ENCODE data around the gene SH3GL3. TPM values are rescaled to one million over a fixed set of nuclear protein-coding genes. Genes with fewer than 3 reads are reported as not detected.

The SH3GL3 gene, protein sequence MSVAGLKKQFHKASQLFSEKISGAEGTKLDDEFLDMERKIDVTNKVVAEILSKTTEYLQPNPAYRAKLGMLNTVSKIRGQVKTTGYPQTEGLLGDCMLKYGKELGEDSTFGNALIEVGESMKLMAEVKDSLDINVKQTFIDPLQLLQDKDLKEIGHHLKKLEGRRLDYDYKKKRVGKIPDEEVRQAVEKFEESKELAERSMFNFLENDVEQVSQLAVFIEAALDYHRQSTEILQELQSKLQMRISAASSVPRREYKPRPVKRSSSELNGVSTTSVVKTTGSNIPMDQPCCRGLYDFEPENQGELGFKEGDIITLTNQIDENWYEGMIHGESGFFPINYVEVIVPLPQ
- total RNA-seq: not detected in 2 replicates

DNA sequence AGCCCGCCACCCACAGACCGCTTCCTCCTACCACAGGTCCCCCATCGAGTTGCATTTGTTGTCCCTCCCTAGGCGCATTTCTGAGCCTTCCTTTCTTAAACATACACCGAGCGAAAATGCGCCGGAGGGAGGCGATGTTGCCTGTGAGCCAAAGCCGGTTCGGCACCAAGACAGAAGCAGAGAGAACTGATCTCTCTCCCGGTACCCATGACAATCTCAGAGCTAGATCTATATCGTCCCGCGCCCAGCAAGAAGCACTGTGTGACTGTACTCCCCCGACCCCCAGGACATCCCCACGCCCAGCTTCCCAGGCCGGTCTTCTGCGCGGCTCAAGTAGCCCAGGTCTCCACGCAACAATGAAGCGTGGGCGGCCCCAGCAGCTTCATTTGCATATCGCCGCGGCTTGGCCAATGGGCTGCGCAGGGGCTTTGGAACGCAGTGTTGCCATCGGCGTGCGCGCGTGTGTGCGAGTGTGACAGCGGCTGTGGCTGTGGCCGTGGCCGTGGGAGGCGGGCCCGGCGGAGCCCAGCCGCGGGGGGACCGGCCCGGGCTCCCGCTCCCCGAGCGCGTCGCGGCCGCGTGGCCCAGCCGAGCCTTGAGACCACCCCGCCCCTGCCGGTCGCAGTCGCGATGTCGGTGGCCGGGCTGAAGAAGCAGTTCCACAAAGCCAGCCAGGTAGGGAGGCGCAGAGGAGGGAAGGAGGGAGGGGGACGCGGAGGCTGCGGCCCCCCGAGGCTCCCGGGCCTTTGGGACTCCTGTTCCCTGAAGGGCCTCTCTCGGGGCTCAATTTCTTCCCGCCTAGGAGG, at the start of gene SH3GL3:
Gene SH3GL3 (plus strand): TSS at position 438 of the 806 bp plus-strand sequence. CDS start 193 bp downstream, at position 631.

DNA sequence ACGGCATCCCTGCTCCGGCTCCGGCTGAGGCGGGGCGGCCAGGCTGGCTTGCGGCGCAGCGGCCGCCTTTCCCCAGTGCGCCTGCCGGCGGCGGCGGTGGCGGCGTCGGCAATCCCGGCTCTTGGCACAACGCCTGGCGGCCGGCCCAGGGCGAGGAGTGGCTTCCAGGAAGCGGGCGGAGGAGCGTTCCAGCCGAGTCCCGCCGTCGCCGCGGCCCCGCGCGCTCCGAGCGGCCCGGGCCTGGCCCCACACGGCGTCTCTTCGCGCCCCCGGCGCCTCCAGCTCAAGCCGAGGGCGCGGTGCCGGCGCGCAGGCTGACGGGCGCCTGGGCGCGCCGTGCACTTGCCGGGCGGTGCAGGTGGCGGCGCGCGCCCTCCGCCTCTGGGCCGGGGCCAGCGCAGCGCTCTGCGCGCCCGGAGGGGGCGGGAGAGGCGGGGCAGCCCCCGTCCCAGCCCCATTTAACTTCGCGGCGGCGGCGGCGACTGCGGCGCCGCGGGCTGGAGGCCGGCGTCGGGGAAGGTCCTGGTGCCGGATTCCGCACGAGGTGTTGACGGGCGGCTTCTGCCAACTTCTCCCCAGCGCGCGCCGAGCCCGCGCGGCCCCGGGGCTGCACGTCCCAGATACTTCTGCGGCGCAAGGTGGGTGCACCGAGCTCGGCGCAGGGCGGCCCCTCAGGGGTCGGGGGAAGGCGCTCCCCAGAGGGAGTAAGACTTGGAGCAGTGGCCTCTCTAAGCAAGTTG, 206.7 kb downstream of the SH3GL3 start, which contains the start of gene ADAMTSL3:
Gene ADAMTSL3 (plus strand): TSS at position 485 of the 740 bp plus-strand sequence. CDS start 1,639 bp downstream, outside the sequence.

Other genes with a start within 250 kb of the SH3GL3 start
- 62.4 and 103 TPM in 2 replicates for gene HDGFL3, start 239.5 kb upstream of the SH3GL3 start, total RNA-seq
- 3.5 and 5.2 TPM in 2 replicates for gene BNC1, start 162.7 kb upstream of the SH3GL3 start, total RNA-seq
- under 0.01 and 0.38 TPM in 2 replicates for gene ADAMTSL3, start 206.8 kb downstream of the SH3GL3 start, total RNA-seq

All from vein endothelial cell (primary cell).